ENCODE data around the gene DYNC2H1.

DYNC2H1 gene

GRCh38 chr11:103257360-103257759 lies 148.1 kb downstream of the DYNC2H1 start:
- no peak overlapping the region for H3K4me3 ChIP-seq (ENCODE audit: low read depth, low read length)
- peak; percentile 66 for TF ChIP-seq CTCF (IDR thresholded peaks at IDR 0.05; ENCODE audit: control insufficient read depth, extremely low read depth, insufficient read depth)
- peak; percentile 7 for DNase-seq (ENCODE audit: low read depth)

GRCh38 chr11:103266167-103266831 lies 157.1 kb downstream of the DYNC2H1 start:
- no peak for TF ChIP-seq CTCF (IDR thresholded peaks at IDR 0.05; ENCODE audit: control insufficient read depth, extremely low read depth, insufficient read depth)
- DNase-seq (ENCODE audit: low read depth) = no peak
- no peak overlapping the region for H3K4me3 ChIP-seq (ENCODE audit: low read depth, low read length)

- no peak overlapping the region for H3K4me3 ChIP-seq (ENCODE audit: low read depth, low read length)
- DNase-seq (ENCODE audit: low read depth) = no peak
- TF ChIP-seq CTCF (IDR thresholded peaks at IDR 0.05; ENCODE audit: control insufficient read depth, extremely low read depth, insufficient read depth) = no peak
Observed at GRCh38 chr11:103272876-103273275, 163.7 kb downstream of the DYNC2H1 start.

- no peak for DNase-seq (ENCODE audit: low read depth)
- no peak for TF ChIP-seq CTCF (IDR thresholded peaks at IDR 0.05; ENCODE audit: control insufficient read depth, extremely low read depth, insufficient read depth)
- no peak overlapping the region for H3K4me3 ChIP-seq (ENCODE audit: low read depth, low read length)
Observed at GRCh38 chr11:103274025-103274424, 164.8 kb downstream of the DYNC2H1 start.

- H3K4me3 ChIP-seq (ENCODE audit: low read depth, low read length) = no peak overlapping the region
- no peak for DNase-seq (ENCODE audit: low read depth)
- no peak for TF ChIP-seq CTCF (IDR thresholded peaks at IDR 0.05; ENCODE audit: control insufficient read depth, extremely low read depth, insufficient read depth)
Observed at GRCh38 chr11:103279821-103280220, 170.6 kb downstream of the DYNC2H1 start.

GRCh38 chr11:103281301-103281700 lies 172.1 kb downstream of the DYNC2H1 start:
- no peak for DNase-seq (ENCODE audit: low read depth)
- H3K4me3 ChIP-seq (ENCODE audit: low read depth, low read length) = no peak overlapping the region
- TF ChIP-seq CTCF (IDR thresholded peaks at IDR 0.05; ENCODE audit: control insufficient read depth, extremely low read depth, insufficient read depth) = no peak

GRCh38 chr11:103284260-103284659 lies 175.0 kb downstream of the DYNC2H1 start:
- TF ChIP-seq CTCF (IDR thresholded peaks at IDR 0.05; ENCODE audit: control insufficient read depth, extremely low read depth, insufficient read depth) = no peak
- DNase-seq (ENCODE audit: low read depth) = no peak
- H3K4me3 ChIP-seq (ENCODE audit: low read depth, low read length) = no peak overlapping the region

Measured in LNCaP clone FGC (cell line).